ENCODE measurements around the gene AATF.

GRCh38 chr17:36910513-36910912 lies 38.2 kb upstream of the AATF start:
- TF ChIP-seq CTCF (IDR thresholded peaks at IDR 0.05; ENCODE audit: poor library complexity): no peak
- TF ChIP-seq EZH2 (IDR thresholded peaks at IDR 0.05; ENCODE audit: borderline replicate concordance): no peak
- no peak for TF ChIP-seq EZH2phosphoT487 (IDR thresholded peaks at IDR 0.05; ENCODE audit: low read depth, severe bottlenecking, unreplicated experiment)

Measured in hepatocyte (in vitro differentiated cells).